SJSA1 (cell line): ENCODE results near the gene ARHGEF28. TPM values are rescaled to one million over a fixed set of nuclear protein-coding genes. Genes with fewer than 3 reads are reported as not detected.

Source experiments
- DNase-seq, 2 experiments: peaks; one replicate each; pipeline ENCODE4 v3.0.0-alpha.2; 2015 to 2020; ENCODE audit warnings: low spot score in 2 of 2, low read depth in 1 of 2
- H3K27ac ChIP-seq: fragments of 250-450 bp; sonication (Bioruptor Pico); 2 replicates; pipeline ENCODE4 v1.5.1; 2020; ENCODE audit warnings: mild to moderate bottlenecking, moderate library complexity
- H3K27me3 ChIP-seq: fragments of 250-450 bp; sonication (Bioruptor Pico); replicated peaks from 2 replicates; pipeline ENCODE4 v1.5.1; 2020; ENCODE audit warnings: mild to moderate bottlenecking, moderate library complexity
- H3K36me3 ChIP-seq: fragments of 250-450 bp; sonication (Bioruptor Pico); 2 replicates; pipeline ENCODE4 v1.5.1; 2020; ENCODE audit warnings: mild to moderate bottlenecking
- H3K4me1 ChIP-seq: fragments of 250-450 bp; sonication (Bioruptor Pico); replicated peaks from 2 replicates; pipeline ENCODE4 v1.6.1; 2021; ENCODE audit warnings: mild to moderate bottlenecking
- H3K4me3 ChIP-seq: fragments of 250-450 bp; sonication (Bioruptor Pico); 2 replicates; pipeline ENCODE4 v1.5.1; 2020; ENCODE audit warnings: mild to moderate bottlenecking
- H3K9me3 ChIP-seq: fragments of 250-450 bp; sonication (Bioruptor Pico); replicated peaks from 2 replicates; pipeline ENCODE4 v1.5.1; 2020; ENCODE audit warnings: mild to moderate bottlenecking
- total RNA-seq: library from RNA; depleted of rRNA; stranded (reverse); fragments of >200 nt; shearing (Covaris generic); gene quantifications from 2 replicates; pipeline ENCODE4 v1.2.3, GENCODE V29; 2014

ARHGEF28 gene
- total RNA-seq, 1 experiment from 2014 or later = 20.2 TPM

DNA sequence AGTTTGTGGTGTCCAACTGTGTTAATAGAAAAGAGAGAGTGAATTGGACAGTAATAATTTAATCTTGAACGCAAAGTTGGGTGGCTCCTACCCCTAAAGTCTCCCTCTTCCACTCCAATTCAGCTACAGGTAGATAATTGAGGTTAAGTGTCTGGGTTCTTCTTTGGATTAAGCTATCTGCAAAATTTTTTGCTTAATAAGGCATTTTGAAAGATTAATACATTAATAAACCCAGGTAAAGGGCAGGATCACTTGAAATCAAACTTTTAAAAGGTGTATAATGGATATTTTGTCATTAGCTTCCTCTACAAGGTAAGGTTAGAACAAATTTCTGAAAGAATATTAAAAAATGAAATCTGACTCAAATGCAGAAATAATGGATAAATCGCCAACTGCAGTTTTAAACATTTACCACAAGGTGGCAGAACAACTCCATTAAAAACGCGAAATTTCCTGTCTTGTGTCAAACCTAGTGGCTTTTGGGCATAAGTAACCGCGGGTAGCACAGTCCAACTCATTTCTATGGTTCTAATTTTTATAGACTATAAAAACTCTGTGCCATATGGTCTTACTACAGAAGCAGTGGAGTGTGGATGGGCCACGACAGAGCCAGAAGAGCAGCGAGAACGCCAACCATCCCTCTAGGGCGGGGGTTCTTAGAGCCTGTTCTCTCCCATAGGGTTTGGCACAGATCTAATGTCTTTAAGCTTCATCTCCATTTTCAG lies 276.5 kb downstream of the ARHGEF28 start:
- H3K4me3 ChIP-seq = no peak overlapping the region
- no peak overlapping the region; the same call in 1 of the 2 replicates for H3K27ac ChIP-seq
- no peaks in the 10 kb centered on the region for H3K27me3 ChIP-seq
- H3K36me3 ChIP-seq = peaks cover 17% of the 10 kb centered on the region
- peak in 1 of 2 experiments; percentile 55 for DNase-seq
- H3K9me3 ChIP-seq = no peaks in the 10 kb centered on the region
- H3K4me1 ChIP-seq = peaks cover 17% of the 10 kb centered on the region

DNA sequence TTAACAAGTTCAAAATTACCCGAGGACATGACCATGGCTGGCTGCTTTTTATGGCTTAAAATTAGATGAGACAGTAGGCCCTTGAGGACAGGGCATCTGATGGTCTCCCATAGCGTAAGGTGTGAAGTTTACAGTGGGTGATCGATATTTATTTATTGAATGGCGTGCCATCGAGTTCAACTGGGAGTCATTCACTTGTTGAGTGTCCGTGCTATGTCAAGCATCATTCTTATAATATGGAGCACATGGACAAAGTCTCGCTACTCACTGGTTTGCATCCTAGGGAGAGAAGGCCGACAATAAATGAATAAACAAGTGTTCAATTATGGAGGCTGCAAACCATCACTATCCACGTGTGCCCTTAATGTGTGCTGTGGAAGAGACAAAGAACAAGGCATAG lies 277.2 kb downstream of the ARHGEF28 start:
- H3K36me3 ChIP-seq = peaks cover 17% of the 10 kb centered on the region
- H3K27ac ChIP-seq = no peak overlapping the region
- H3K27me3 ChIP-seq = no peaks in the 10 kb centered on the region
- no peak for DNase-seq
- H3K4me1 ChIP-seq = peaks cover 17% of the 10 kb centered on the region
- no peak overlapping the region for H3K4me3 ChIP-seq
- H3K9me3 ChIP-seq = no peaks in the 10 kb centered on the region

- no peak overlapping the region for H3K4me3 ChIP-seq
- H3K9me3 ChIP-seq = no peaks in the 10 kb centered on the region
- H3K36me3 ChIP-seq = peaks cover 24% of the 10 kb centered on the region
- H3K4me1 ChIP-seq = peaks cover 12% of the 10 kb centered on the region
- H3K27ac ChIP-seq = no peak overlapping the region
- no peak for DNase-seq
- H3K27me3 ChIP-seq = no peaks in the 10 kb centered on the region
Observed at GRCh38 chr5:73906277-73906676, 280.3 kb downstream of the ARHGEF28 start.

DNA sequence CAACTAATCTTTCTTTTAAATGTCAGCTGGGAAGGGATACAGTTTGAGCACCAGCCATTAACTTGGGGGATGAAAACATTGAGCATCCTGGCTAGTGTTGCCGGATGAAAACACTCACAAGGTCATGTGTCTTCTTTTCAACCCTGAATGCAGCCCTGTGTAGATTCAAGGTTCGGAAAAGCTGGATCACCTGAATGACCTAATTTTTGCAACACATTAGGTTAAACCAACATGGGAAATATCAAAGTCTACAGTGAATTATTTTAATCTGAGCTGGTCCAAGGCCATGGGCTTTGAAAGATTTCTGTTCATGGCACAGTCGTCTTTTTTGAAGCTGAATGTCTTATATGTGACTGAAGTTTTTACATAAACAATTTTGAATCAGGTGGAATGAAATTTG lies 281.2 kb downstream of the ARHGEF28 start:
- Histone ChIP-seq H3K27ac (no peak overlapping the region), H3K9me3 (no peaks in the 10 kb centered on the region), H3K4me3 (no peak overlapping the region), H3K4me1 (peaks cover 13% of the 10 kb centered on the region), H3K36me3 (peaks cover 30% of the 10 kb centered on the region), H3K27me3 (no peaks in the 10 kb centered on the region)
- DNase-seq = no peak

DNA sequence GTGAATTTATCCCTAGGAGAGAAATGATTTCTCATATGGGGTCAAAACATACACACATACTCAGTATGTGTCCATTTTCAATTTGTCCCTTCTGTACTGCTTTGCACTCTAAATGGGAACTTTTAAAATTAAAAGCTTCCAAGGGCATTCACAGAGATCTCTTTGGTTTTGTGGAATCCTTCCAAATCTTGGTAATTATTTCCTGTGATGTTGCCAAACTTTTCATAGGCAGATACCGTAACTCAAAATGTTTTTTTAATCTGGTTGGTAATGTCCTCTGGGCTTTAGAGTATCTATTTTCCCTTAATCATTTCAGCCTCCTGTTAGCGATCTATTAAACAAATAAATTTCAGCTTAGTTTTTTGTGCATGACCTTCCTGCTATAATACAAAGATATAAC lies 282.4 kb downstream of the ARHGEF28 start:
- Histone ChIP-seq H3K4me3 (no peak overlapping the region), H3K27me3 (no peaks in the 10 kb centered on the region), H3K4me1 (peaks cover 22% of the 10 kb centered on the region), H3K9me3 (no peaks in the 10 kb centered on the region), H3K36me3 (peaks cover 26% of the 10 kb centered on the region), H3K27ac (no peak overlapping the region)
- no peak for DNase-seq

- Histone ChIP-seq H3K4me1 (peaks cover 27% of the 10 kb centered on the region), H3K9me3 (no peaks in the 10 kb centered on the region), H3K36me3 (peaks cover 22% of the 10 kb centered on the region), H3K4me3 (no peak overlapping the region), H3K27me3 (no peaks in the 10 kb centered on the region), H3K27ac (no peak overlapping the region)
- DNase-seq = no peak
Observed at GRCh38 chr5:73908846-73909245, 282.9 kb downstream of the ARHGEF28 start.

- Histone ChIP-seq H3K4me3 (no peak overlapping the region), H3K27ac (no peak overlapping the region), H3K36me3 (peaks cover 20% of the 10 kb centered on the region), H3K27me3 (no peaks in the 10 kb centered on the region), H3K4me1 (peaks cover 29% of the 10 kb centered on the region), H3K9me3 (no peaks in the 10 kb centered on the region)
- no peak for DNase-seq
Observed at GRCh38 chr5:73909474-73909873, 283.5 kb downstream of the ARHGEF28 start.

DNA sequence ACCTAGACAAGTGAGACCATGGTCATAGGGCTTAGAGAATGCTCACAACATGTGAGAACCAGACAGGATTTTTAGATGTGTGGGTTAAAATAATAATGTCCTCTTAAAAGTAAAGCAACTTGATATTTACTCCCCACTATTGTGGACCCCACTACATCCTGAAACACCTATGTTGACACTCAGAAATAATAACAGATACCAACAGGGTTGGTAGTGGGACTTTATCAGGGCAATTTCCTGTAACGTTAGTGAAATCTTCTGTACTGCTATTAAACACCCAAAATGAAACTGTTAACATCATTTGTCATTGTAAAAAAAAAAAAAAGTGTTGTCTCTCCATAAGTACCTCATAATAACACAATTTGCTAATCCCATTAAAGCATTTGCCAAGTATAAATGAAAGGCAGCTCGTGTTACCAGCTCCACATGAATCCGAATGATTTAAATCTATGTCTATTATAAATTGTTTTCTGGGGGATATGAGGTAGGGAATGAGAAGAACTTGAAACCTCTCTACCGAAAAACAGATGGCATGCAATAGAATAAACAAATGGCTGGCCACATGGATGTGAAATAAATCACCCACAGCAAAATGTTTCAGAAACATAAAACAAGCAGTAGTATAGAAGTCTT lies 285.9 kb downstream of the ARHGEF28 start:
- Histone ChIP-seq H3K27me3 (no peaks in the 10 kb centered on the region), H3K36me3 (peaks cover 17% of the 10 kb centered on the region)
- DNase-seq = peak in 1 of 2 experiments; percentile 54

DNA sequence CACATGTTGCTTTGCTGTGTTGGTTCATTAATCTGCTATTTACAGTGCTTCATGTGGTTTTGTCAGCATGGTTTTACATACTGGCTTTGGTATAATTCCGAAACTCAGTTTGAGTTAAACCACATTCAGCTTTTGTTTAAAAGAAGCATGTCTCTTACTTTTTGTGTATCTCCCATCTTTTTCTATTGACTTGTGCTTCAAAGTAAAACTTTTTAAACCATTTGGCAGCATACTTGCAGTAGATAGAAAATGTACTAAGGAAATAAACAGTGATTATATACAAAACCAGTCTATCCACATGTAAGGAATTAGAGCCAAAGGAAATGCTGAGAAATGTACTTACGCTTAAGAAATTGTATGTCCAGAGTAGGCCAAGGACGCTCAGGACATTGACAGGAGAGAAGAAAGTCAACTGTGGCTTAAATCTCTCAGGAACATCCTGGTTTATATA lies 286.9 kb downstream of the ARHGEF28 start:
- Histone ChIP-seq H3K9me3 (no peaks in the 10 kb centered on the region), H3K36me3 (peaks cover 17% of the 10 kb centered on the region), H3K4me3 (no peak overlapping the region), H3K27me3 (no peaks in the 10 kb centered on the region), H3K27ac (peak overlapping the region; percentile 38), H3K4me1 (peaks cover 29% of the 10 kb centered on the region)
- DNase-seq = peak in 1 of 2 experiments; percentile 51

More for the DNA sequence above, 285.9 kb downstream of the ARHGEF28 start:
- Histone ChIP-seq H3K4me3 (no peak overlapping the region), H3K9me3 (no peaks in the 10 kb centered on the region), H3K27ac (peak overlapping the region; percentile 38), H3K4me1 (peaks cover 29% of the 10 kb centered on the region)

DNA sequence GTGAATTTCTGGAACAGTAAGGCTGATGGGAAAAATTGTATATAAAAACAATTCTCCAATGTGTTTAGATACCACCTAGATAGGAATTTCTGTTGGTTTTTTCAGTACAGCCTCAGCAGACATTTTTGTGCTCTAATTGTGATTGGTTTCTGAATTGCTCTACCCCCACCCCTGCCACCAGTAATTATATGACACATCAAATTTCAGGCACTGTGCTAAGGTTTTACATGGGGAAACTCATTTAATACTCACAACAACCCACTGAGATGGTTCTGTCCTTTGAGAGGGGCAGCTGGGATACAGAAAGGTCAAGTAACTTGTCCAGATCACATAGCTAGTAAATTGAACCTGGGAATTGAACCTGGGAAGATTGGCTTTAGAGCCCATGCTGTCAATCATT lies 288.0 kb downstream of the ARHGEF28 start:
- Histone ChIP-seq H3K27me3 (no peaks in the 10 kb centered on the region), H3K36me3 (peaks cover 14% of the 10 kb centered on the region), H3K4me1 (peaks cover 29% of the 10 kb centered on the region), H3K4me3 (no peak overlapping the region), H3K27ac (no peak overlapping the region; the same call in 1 of the 2 replicates), H3K9me3 (no peaks in the 10 kb centered on the region)
- no peak for DNase-seq

DNA sequence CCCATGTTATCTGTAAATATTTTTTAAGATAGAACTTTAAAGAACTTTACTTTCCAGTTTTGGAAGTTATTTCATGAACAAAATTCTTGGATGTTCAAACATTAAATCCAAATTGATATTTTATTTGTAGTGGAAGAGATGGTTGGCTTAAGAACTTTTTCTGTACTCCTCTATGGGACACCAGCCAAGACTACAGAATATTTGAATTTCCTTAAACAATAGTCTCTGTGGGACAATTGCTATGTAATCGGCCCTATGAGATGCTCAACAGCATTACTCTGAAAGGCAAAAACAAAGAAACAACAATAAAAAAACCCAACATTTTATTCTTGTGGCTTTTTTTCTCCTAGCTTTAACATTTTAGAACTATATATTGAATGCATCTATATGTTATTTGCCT lies 289.3 kb downstream of the ARHGEF28 start:
- DNase-seq = no peak
- H3K4me3 ChIP-seq = no peak overlapping the region
- H3K4me1 ChIP-seq = peaks cover 29% of the 10 kb centered on the region
- H3K9me3 ChIP-seq = no peaks in the 10 kb centered on the region
- H3K27ac ChIP-seq = no peak overlapping the region
- no peaks in the 10 kb centered on the region for H3K27me3 ChIP-seq
- peaks cover 13% of the 10 kb centered on the region for H3K36me3 ChIP-seq

- Histone ChIP-seq H3K4me3 (no peak overlapping the region), H3K27me3 (no peaks in the 10 kb centered on the region), H3K36me3 (peaks cover 4% of the 10 kb centered on the region; the same call in 1 of the 2 replicates), H3K9me3 (no peaks in the 10 kb centered on the region), H3K27ac (no peak overlapping the region), H3K4me1 (peaks cover 16% of the 10 kb centered on the region)
- no peak for DNase-seq
Observed at GRCh38 chr5:73917433-73917832, 291.4 kb downstream of the ARHGEF28 start.

- Histone ChIP-seq H3K4me3 (no peak overlapping the region), H3K36me3 (peaks cover 4% of the 10 kb centered on the region; the same call in 1 of the 2 replicates), H3K27ac (no peak overlapping the region), H3K9me3 (no peaks in the 10 kb centered on the region), H3K4me1 (peaks cover 12% of the 10 kb centered on the region), H3K27me3 (no peaks in the 10 kb centered on the region)
- no peak for DNase-seq
Observed at GRCh38 chr5:73917891-73918290, 291.9 kb downstream of the ARHGEF28 start.

- peaks cover 4% of the 10 kb centered on the region for H3K36me3 ChIP-seq
- no peaks in the 10 kb centered on the region for H3K27me3 ChIP-seq
- peaks cover 2% of the 10 kb centered on the region for H3K4me1 ChIP-seq
- H3K4me3 ChIP-seq = no peak overlapping the region
- no peak for DNase-seq
- H3K27ac ChIP-seq = no peak overlapping the region
- H3K9me3 ChIP-seq = no peaks in the 10 kb centered on the region
Observed at GRCh38 chr5:73918791-73919221, 292.8 kb downstream of the ARHGEF28 start.
